WERI-Rb-1 (cell line): Measurements from ENCODE around the gene PSTK.

ENCODE experiments used
- DNase-seq: peaks from one replicate; pipeline ENCODE4 v3.0.0-alpha.2; 2020
- H3K27ac ChIP-seq: fragments of 250-450 bp; sonication (Bioruptor Pico); 2 replicates; pipeline ENCODE4 v1.5.1; 2020; ENCODE audit warnings: mild to moderate bottlenecking, moderate library complexity
- H3K27me3 ChIP-seq: fragments of 250-450 bp; sonication (Bioruptor Pico); 2 replicates; pipeline ENCODE4 v1.5.1; 2021; ENCODE audit warnings: mild to moderate bottlenecking, low read depth, moderate library complexity; ENCODE audit not compliant: insufficient read depth, severe bottlenecking
- H3K36me3 ChIP-seq: fragments of 250-450 bp; sonication (Bioruptor Pico); 2 replicates; pipeline ENCODE4 v1.5.1; 2020; ENCODE audit warnings: mild to moderate bottlenecking, moderate library complexity
- H3K4me3 ChIP-seq: 2 replicates; pipeline ENCODE4 v1.5.1; 2011; ENCODE audit warnings: low read depth, mild to moderate bottlenecking, control low read depth, low read length
- H3K9me3 ChIP-seq: fragments of 250-450 bp; sonication (Bioruptor Pico); 2 replicates; pipeline ENCODE4 v1.5.1; 2021; ENCODE audit warnings: mild to moderate bottlenecking, moderate library complexity; ENCODE audit not compliant: severe bottlenecking
- TF ChIP-seq, protein P1 (sequence below): IDR thresholded peaks from 2 replicates; pipeline ENCODE4 v1.5.1; 2011; ENCODE audit warnings: low read depth, mild to moderate bottlenecking, control low read depth, inconsistent platforms, low read length

The PSTK gene

DNA sequence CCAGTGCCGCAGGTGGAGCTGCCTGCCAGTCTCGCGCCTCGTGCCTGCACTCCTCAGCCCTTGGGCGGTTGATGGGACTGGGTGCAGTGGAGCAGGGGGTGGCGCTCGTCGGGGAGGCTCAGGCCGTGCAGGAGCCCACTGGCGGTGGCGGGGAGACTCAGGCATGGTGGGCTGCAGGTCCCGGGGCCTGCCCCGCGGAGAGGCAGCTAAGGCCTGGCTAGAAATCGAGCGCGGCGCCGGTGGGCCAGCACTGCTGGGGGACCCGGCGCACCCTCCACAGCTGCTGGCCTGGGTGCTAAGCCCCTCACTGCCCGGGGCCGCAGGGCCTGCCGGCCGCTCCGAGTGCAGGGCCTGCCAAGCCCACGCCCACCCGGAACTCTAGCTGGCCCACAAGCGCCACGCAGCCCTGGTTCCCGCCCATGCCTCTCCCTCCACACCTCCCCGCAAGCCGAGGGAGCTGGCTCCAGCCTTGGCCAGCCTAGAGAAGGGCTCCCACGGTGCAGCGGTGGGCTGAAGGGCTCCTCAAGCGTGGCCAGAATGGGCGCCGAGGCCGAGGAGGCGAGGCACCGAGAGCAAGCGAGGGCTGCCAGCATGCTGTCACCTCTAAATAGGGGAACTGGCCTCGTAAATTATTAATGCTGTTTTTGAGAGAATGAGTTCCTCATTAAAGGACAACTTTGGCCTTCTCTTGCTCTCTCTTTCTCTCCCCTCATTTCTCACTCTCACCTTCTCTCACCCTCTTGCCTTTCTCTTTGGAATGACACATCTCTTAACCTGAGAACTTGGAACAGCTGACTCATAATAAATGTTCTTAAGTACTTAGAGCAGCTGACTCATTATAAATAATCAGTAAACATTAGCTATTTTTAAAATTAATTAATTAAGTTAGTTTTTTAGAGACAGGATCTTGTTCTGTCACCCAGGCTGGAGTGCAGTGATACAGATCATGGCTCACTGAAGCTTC is 33.5 kb downstream of the PSTK start:
- DNase-seq: no peak
- H3K27me3 ChIP-seq: no peaks in the 10 kb centered on the region
- TF ChIP-seq, protein P1, sequence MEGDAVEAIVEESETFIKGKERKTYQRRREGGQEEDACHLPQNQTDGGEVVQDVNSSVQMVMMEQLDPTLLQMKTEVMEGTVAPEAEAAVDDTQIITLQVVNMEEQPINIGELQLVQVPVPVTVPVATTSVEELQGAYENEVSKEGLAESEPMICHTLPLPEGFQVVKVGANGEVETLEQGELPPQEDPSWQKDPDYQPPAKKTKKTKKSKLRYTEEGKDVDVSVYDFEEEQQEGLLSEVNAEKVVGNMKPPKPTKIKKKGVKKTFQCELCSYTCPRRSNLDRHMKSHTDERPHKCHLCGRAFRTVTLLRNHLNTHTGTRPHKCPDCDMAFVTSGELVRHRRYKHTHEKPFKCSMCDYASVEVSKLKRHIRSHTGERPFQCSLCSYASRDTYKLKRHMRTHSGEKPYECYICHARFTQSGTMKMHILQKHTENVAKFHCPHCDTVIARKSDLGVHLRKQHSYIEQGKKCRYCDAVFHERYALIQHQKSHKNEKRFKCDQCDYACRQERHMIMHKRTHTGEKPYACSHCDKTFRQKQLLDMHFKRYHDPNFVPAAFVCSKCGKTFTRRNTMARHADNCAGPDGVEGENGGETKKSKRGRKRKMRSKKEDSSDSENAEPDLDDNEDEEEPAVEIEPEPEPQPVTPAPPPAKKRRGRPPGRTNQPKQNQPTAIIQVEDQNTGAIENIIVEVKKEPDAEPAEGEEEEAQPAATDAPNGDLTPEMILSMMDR: no peak

DNA sequence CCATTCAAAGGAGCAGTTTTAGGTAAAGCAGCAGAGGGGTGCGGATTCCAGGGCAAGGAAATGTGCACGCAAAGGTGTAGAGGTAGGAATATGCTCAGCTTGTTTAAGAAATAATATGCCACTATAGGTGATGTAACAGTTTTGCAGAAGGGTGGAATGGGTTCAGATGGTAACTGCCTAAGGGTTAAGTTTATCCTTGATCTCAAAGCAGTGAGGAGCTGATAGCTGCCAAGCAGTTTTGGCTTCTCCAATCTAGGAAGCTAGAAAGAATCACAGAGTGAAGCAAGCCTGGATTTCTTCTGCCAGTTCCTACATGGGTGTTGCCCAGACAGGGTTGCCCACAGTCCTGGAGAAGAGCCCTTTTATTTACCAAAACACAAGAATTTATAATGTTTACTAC is 34.6 kb downstream of the PSTK start:
- H3K9me3 ChIP-seq: no peaks in the 10 kb centered on the region
- no peaks in the 10 kb centered on the region for H3K36me3 ChIP-seq
- no peaks in the 10 kb centered on the region for H3K27me3 ChIP-seq
- no peak overlapping the region for H3K27ac ChIP-seq
- H3K4me3 ChIP-seq: no peak overlapping the region
- DNase-seq: no peak
- TF ChIP-seq, protein P1: no peak

More for the DNA sequence above, 33.5 kb downstream of the PSTK start:
- no peaks in the 10 kb centered on the region for H3K9me3 ChIP-seq
- no peaks in the 10 kb centered on the region for H3K36me3 ChIP-seq
- H3K27ac ChIP-seq: no peak overlapping the region
- H3K4me3 ChIP-seq: no peak overlapping the region

DNA sequence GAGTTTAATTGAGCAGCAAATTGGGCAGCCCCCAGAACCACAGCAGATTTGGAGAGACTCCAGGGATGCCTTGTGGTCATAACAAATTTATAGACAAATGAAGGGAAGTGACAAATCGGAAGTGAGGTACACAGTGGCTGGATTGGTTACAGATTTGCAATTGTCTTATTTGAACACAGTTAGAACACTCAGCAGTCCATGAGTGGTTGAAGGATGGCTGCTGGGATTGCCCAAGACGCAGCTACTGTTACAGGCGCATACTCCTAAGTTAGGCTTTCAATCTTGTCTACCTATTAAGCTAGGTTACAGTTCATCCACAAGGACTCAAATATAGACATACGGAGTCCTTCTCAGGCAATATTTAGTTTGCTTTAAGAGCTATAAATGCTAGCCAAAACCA is 36.0 kb downstream of the PSTK start:
- H3K27me3 ChIP-seq: no peaks in the 10 kb centered on the region
- TF ChIP-seq, protein P1: no peak
- DNase-seq: no peak

DNA sequence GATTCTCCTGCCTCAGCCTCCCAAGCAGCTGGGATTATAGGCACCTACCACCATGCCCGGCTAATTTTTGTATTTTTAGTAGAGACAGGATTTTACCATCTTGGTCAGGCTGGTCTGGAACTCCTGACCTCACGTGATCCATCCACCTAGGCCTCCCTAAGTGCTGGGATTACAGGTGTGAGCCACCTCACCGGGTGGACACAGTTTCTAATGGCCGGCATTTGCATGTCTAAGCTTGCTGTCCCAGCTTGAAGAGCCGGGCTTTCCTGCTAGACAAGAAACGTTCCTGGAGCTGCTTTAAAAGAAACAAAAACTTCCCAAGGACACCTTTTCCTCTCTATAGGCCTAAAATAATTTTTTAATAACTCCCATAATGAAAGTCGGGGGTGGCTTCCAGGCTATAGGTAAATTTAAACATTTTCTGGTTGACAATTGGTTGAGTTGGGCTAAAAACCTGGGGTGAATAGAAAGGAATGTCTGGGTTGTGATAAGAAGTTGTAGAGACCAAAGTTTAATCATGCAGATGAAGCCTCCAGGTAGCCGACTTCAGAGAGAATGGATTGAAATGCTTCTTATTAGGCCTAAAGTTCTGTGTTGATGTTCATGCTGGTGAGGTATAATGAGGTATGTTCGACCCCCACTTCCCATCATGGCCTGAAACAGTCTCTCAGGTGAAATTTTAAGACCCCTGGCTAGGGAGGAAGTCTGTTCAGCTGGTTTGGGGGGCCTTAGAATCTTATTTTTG is 37.4 kb downstream of the PSTK start:
- no peak for DNase-seq

More for the DNA sequence above, 36.0 kb downstream of the PSTK start:
- no peaks in the 10 kb centered on the region for H3K9me3 ChIP-seq
- H3K4me3 ChIP-seq: no peak overlapping the region
- H3K36me3 ChIP-seq: no peaks in the 10 kb centered on the region
- H3K27ac ChIP-seq: no peak overlapping the region

DNA sequence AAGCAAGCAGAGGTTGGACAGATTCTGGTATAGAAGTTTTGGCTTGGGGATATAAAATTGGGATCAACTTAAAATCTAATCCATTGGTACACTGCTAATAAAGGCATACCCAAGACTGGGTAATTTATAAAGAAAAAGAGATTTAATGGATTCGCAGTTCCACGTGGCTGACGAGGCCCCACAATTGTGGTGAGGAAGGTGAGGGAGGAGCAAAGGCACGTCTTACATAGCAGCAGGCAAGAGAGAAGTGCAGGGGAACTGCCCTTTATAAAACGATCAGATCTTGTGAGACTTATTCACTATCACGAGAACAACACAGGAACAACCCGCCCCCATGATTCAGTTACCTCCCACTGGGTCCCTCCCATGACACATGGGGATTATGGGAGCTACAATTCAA is 38.3 kb downstream of the PSTK start:
- Histone ChIP-seq H3K36me3 (no peaks in the 10 kb centered on the region), H3K4me3 (no peak overlapping the region), H3K27me3 (no peaks in the 10 kb centered on the region), H3K9me3 (no peaks in the 10 kb centered on the region), H3K27ac (no peak overlapping the region)
- TF ChIP-seq, protein P1: no peak
- DNase-seq: no peak

More for the DNA sequence above, 37.4 kb downstream of the PSTK start:
- Histone ChIP-seq H3K9me3 (no peaks in the 10 kb centered on the region), H3K27me3 (no peaks in the 10 kb centered on the region), H3K4me3 (no peak overlapping the region), H3K36me3 (no peaks in the 10 kb centered on the region), H3K27ac (no peak overlapping the region)
- TF ChIP-seq, protein P1: no peak
